SU-DHL-6 (cell line): ENCODE results near the gene PSG2.
"Not testable (repeated sequence)": the region's sequence is repeated elsewhere in the genome, so short reads cannot be mapped to it uniquely, and the experiment has no call there.

Source experiments
- EZH2phosphoT487 ChIP-seq: fragments of 200-600 bp; sonication (generic), shearing (Covaris generic); conservative IDR thresholded peaks from 2 replicates; pipeline ENCODE4 v1.6.1; 2018; ENCODE audit warnings: mild to moderate bottlenecking, antibody characterized with exemption, low read length, moderate library complexity, mixed read lengths
- TF ChIP-seq, protein P1 (sequence below): fragments of 200-600 bp; sonication (generic); IDR thresholded peaks from one replicate; pipeline ENCODE4 v1.5.1; 2017; ENCODE audit warnings: antibody characterized with exemption, mild to moderate bottlenecking, low read length, moderate library complexity; ENCODE audit not compliant: insufficient read depth, poor library complexity, severe bottlenecking

DNA sequence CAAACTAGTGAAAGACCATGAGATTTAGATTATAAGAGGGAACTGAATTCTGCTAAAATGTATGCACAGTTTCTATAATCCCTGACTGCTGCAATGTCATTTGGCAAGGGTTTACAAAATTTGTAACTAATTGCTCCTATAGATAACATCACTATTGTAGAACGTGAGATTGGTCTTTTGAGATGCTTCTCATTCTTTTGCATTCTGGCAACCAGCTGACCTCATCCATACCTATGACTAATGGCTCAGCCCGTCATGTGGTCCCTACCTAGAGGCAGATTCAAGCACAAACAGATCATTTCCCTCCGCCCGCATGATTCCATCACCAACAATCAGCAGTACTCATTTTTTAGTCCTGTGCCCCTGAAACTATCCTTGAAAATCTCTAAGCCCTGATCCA lies 60.4 kb downstream of the PSG2 start:
- TF ChIP-seq, protein P1, sequence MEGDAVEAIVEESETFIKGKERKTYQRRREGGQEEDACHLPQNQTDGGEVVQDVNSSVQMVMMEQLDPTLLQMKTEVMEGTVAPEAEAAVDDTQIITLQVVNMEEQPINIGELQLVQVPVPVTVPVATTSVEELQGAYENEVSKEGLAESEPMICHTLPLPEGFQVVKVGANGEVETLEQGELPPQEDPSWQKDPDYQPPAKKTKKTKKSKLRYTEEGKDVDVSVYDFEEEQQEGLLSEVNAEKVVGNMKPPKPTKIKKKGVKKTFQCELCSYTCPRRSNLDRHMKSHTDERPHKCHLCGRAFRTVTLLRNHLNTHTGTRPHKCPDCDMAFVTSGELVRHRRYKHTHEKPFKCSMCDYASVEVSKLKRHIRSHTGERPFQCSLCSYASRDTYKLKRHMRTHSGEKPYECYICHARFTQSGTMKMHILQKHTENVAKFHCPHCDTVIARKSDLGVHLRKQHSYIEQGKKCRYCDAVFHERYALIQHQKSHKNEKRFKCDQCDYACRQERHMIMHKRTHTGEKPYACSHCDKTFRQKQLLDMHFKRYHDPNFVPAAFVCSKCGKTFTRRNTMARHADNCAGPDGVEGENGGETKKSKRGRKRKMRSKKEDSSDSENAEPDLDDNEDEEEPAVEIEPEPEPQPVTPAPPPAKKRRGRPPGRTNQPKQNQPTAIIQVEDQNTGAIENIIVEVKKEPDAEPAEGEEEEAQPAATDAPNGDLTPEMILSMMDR: not testable (repeated sequence)
- not testable (repeated sequence) for TF ChIP-seq EZH2phosphoT487
